ENCODE results near the gene SELENOV.

DNA sequence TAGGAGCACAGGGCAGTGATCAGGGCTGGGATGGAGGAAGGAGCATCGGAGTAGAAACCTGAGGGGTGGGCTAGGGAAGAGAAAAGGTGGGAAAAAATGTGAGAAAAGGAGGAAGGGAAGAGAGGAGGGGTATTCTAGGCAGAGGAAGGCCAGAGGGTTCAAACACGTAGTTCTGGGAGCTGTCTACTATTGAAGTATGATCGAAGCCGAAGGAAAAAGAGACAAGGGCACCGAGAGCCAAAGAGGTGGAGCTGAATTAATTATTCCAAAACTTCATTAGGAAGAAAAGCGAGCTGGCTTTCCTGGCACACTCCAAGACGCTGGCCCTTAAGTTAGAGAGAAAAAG lies 8.4 kb upstream of the SELENOV start:
- TF ChIP-seq, protein P1, sequence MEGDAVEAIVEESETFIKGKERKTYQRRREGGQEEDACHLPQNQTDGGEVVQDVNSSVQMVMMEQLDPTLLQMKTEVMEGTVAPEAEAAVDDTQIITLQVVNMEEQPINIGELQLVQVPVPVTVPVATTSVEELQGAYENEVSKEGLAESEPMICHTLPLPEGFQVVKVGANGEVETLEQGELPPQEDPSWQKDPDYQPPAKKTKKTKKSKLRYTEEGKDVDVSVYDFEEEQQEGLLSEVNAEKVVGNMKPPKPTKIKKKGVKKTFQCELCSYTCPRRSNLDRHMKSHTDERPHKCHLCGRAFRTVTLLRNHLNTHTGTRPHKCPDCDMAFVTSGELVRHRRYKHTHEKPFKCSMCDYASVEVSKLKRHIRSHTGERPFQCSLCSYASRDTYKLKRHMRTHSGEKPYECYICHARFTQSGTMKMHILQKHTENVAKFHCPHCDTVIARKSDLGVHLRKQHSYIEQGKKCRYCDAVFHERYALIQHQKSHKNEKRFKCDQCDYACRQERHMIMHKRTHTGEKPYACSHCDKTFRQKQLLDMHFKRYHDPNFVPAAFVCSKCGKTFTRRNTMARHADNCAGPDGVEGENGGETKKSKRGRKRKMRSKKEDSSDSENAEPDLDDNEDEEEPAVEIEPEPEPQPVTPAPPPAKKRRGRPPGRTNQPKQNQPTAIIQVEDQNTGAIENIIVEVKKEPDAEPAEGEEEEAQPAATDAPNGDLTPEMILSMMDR (IDR thresholded peaks at IDR 0.05 in 2 of 3, conservative IDR thresholded peaks at IDR 0.05 in 1 of 3; ENCODE audit: borderline replicate concordance in 1 of 3, insufficient read depth in 1 of 3, low read depth in 2 of 3, low read length in 2 of 3) = no peak
- TF ChIP-seq EZH2 (IDR thresholded peaks at IDR 0.05) (no peak), POLR2A (IDR thresholded peaks at IDR 0.05; ENCODE audit: borderline replicate concordance, extremely low read depth, insufficient read depth, insufficient read length) (no peak), CEBPB (IDR thresholded peaks at IDR 0.05; ENCODE audit: low read depth) (no peak), SP1 (IDR thresholded peaks at IDR 0.05; ENCODE audit: low read depth) (no peak)
- TF ChIP-seq, protein P2, sequence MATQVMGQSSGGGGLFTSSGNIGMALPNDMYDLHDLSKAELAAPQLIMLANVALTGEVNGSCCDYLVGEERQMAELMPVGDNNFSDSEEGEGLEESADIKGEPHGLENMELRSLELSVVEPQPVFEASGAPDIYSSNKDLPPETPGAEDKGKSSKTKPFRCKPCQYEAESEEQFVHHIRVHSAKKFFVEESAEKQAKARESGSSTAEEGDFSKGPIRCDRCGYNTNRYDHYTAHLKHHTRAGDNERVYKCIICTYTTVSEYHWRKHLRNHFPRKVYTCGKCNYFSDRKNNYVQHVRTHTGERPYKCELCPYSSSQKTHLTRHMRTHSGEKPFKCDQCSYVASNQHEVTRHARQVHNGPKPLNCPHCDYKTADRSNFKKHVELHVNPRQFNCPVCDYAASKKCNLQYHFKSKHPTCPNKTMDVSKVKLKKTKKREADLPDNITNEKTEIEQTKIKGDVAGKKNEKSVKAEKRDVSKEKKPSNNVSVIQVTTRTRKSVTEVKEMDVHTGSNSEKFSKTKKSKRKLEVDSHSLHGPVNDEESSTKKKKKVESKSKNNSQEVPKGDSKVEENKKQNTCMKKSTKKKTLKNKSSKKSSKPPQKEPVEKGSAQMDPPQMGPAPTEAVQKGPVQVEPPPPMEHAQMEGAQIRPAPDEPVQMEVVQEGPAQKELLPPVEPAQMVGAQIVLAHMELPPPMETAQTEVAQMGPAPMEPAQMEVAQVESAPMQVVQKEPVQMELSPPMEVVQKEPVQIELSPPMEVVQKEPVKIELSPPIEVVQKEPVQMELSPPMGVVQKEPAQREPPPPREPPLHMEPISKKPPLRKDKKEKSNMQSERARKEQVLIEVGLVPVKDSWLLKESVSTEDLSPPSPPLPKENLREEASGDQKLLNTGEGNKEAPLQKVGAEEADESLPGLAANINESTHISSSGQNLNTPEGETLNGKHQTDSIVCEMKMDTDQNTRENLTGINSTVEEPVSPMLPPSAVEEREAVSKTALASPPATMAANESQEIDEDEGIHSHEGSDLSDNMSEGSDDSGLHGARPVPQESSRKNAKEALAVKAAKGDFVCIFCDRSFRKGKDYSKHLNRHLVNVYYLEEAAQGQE (IDR thresholded peaks at IDR 0.05; ENCODE audit: low read depth) = no peak

Measured in HCT116 (cell line).